Mononuclear cell (primary cell): ENCODE results near the gene MEGF11. TPM values are rescaled to one million over a fixed set of nuclear protein-coding genes. Genes with fewer than 3 reads are reported as not detected.

Experiments used
- H3K27me3 ChIP-seq: 2 replicates; pipeline ENCODE4 v1.6.0; 2011; ENCODE audit warnings: low read length, control low read depth; ENCODE audit not compliant: insufficient read depth
- H3K4me1 ChIP-seq: 2 replicates; pipeline ENCODE4 v1.5.1; 2011; ENCODE audit warnings: mild to moderate bottlenecking, low read length, control low read depth; ENCODE audit not compliant: insufficient read depth
- H3K4me3 ChIP-seq: 2 replicates; pipeline ENCODE4 v1.5.1; 2011; ENCODE audit warnings: mild to moderate bottlenecking, low read length, moderate library complexity
- H3K9me3 ChIP-seq: 2 replicates; pipeline ENCODE4 v1.5.1; 2011; ENCODE audit warnings: low read depth, mild to moderate bottlenecking, control low read depth, low read length
- total RNA-seq: library from RNA; depleted of rRNA; stranded (reverse); fragments of >200 nt; gene quantifications from one replicate; pipeline ENCODE4 v1.2.3, GENCODE V29; 2012

The MEGF11 gene
- total RNA-seq, 1 donor, result not detected

DNA sequence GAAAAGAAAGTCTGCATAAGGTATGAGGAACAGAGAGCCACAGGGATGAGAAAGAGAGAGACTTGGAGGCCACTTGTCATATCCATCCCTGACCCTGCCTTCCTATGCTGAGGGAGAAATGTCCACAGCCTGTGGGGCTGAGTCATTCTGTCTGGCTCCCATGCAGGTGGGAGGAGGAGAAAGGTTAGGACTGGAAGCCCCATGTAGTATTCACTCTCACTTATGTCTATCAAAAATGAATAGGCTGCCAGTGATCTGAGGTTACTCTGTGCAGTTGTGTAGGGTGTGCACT, 313.0 kb downstream of the MEGF11 start:
- no peaks in the 10 kb centered on the region for H3K4me1 ChIP-seq
- no peaks in the 10 kb centered on the region for H3K27me3 ChIP-seq
- H3K4me3 ChIP-seq, result no peak overlapping the region
- H3K9me3 ChIP-seq, result no peaks in the 10 kb centered on the region

DNA sequence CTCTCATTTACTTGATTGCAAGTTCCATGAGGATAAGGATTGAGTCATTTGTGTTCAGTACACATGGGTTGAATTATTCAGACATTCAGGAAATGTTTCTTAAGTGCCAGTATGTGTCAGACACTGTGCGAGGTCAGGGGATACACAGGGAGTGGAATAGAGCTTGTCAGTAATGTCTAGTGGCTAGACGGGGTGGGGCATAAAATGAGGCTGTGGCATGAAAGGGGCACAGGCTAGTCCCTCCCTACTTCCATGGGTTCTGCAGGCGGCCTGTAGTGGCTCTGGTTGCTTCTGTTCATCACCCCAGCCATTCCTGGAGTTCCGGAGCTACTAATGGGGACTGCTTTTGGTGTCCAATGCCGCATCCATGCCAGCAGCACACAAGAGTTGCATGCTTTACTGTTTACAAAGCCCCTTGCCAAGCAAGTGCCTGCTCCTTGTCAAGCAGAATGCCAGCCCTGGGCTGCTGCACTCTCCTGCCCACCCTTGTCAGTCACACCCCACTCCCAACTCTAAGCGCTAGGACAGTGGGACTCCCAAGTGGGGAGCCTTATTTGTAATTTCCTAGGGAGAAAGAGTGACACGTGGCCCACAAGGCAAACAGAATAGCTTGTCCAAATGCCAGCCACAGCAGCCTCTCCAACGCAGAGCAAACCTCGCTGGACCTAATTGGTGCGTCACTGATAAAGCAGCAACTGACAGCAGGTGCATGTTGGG, 313.5 kb downstream of the MEGF11 start:
- Histone ChIP-seq H3K27me3 (no peaks in the 10 kb centered on the region), H3K4me3 (no peak overlapping the region), H3K4me1 (no peaks in the 10 kb centered on the region), H3K9me3 (no peaks in the 10 kb centered on the region)

DNA sequence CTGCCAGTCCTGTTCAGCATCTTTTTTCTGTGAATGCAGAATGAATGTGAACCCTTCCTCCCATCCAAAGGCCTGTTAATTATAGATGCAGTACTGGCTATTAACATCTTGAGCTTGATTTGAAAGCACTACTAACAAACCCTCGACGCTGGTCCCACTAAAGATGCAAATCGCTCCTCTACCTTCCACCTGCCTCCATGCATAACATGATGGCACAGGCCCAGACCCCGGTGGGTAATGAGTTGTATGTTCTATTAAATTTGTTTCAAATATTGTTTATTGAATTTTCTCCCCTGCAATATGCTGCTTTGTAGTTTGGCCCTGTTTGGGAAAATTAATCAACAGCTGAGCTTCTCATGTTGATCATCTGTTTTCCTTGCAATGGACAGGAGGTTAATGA, 314.9 kb downstream of the MEGF11 start:
- no peak overlapping the region for H3K4me3 ChIP-seq
- H3K27me3 ChIP-seq, result no peaks in the 10 kb centered on the region
- no peaks in the 10 kb centered on the region for H3K4me1 ChIP-seq
- no peaks in the 10 kb centered on the region for H3K9me3 ChIP-seq

- Histone ChIP-seq H3K9me3 (no peaks in the 10 kb centered on the region), H3K27me3 (no peaks in the 10 kb centered on the region), H3K4me3 (no peak overlapping the region), H3K4me1 (no peaks in the 10 kb centered on the region)
Measured at GRCh38 chr15:65937476-65937875, 316.1 kb downstream of the MEGF11 start.

DNA sequence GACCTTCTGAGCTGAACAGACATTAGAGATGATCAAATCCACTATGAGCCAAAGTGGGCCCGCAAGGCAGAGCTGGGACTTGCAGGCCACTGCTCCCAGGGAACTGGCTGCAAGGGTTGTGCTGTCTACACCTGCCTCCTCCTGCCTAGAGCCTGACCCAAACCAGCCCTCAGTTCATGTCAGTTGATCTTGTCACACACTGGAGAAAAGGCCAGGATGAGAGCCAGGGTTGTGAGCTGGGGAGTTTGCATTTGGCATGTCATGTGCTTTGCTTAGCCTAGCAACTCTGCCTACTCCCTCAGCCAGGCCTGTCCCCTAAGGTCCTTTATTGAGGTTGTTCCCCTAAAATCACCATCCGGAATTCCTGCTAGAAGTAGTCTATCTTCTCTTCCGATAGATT, 316.5 kb downstream of the MEGF11 start:
- Histone ChIP-seq H3K4me1 (no peaks in the 10 kb centered on the region), H3K4me3 (no peak overlapping the region), H3K27me3 (no peaks in the 10 kb centered on the region), H3K9me3 (no peaks in the 10 kb centered on the region)

- Histone ChIP-seq H3K27me3 (no peaks in the 10 kb centered on the region), H3K4me1 (no peaks in the 10 kb centered on the region), H3K4me3 (no peak overlapping the region), H3K9me3 (no peaks in the 10 kb centered on the region)
Measured at GRCh38 chr15:65936282-65936681, 317.3 kb downstream of the MEGF11 start.

GRCh38 chr15:65935391-65935790, 318.2 kb downstream of the MEGF11 start:
- no peaks in the 10 kb centered on the region for H3K27me3 ChIP-seq
- no peaks in the 10 kb centered on the region for H3K4me1 ChIP-seq
- no peaks in the 10 kb centered on the region for H3K9me3 ChIP-seq
- no peak overlapping the region for H3K4me3 ChIP-seq

- H3K27me3 ChIP-seq, result no peaks in the 10 kb centered on the region
- no peaks in the 10 kb centered on the region for H3K4me1 ChIP-seq
- no peak overlapping the region for H3K4me3 ChIP-seq
- no peaks in the 10 kb centered on the region for H3K9me3 ChIP-seq
Measured at GRCh38 chr15:65931221-65931620, 322.3 kb downstream of the MEGF11 start.

GRCh38 chr15:65930134-65930533, 323.4 kb downstream of the MEGF11 start:
- no peaks in the 10 kb centered on the region for H3K4me1 ChIP-seq
- no peaks in the 10 kb centered on the region for H3K27me3 ChIP-seq
- H3K4me3 ChIP-seq, result no peak overlapping the region
- no peaks in the 10 kb centered on the region for H3K9me3 ChIP-seq

DNA sequence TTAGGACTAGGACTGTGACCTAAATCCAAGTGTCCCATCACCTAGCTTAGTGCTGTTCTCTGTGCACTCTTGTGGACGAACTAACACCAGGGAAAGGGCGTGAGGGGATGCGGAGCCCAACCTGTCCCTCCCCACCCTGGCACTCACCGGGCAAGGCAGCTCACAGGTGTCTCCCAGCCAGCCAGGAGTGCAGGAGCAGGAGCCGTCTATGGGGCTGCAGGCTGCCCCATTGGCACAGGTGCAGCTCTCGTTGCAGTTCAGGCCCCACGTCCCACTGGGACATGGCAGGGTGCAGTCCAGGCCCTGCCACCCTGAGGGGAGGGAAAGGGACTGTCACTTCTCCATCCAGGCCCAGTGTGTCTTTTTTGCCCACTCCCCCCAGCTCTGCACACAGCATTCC, 324.0 kb downstream of the MEGF11 start:
- Histone ChIP-seq H3K9me3 (no peaks in the 10 kb centered on the region), H3K27me3 (no peaks in the 10 kb centered on the region), H3K4me1 (no peaks in the 10 kb centered on the region), H3K4me3 (no peak overlapping the region)

GRCh38 chr15:65927545-65927944, 326.0 kb downstream of the MEGF11 start:
- no peaks in the 10 kb centered on the region for H3K9me3 ChIP-seq
- H3K4me3 ChIP-seq, result no peak overlapping the region
- H3K4me1 ChIP-seq, result no peaks in the 10 kb centered on the region
- no peaks in the 10 kb centered on the region for H3K27me3 ChIP-seq

GRCh38 chr15:65926899-65927298, 326.7 kb downstream of the MEGF11 start:
- Histone ChIP-seq H3K27me3 (no peaks in the 10 kb centered on the region), H3K9me3 (no peaks in the 10 kb centered on the region), H3K4me1 (no peaks in the 10 kb centered on the region), H3K4me3 (no peak overlapping the region)

DNA sequence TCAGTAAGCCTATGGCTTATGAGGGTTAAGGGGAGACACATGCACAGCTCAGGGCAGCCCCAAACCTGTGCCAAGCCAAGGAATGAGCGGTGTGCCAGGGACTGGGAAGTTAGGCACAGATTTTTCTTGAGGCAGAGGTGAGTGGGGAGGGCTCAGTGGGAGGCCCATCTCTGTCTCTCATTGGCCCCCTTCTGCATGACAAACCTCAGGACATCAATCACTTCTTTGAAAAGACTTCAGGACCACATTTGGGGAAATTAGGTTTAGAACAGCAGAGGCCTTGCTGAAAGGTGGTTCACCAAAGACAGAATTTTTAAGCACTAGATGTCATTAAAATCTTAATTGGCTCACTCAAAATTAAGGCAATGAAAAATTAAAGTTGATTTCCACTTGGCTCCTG, 327.1 kb downstream of the MEGF11 start:
- Histone ChIP-seq H3K27me3 (no peaks in the 10 kb centered on the region), H3K4me3 (no peak overlapping the region), H3K4me1 (no peaks in the 10 kb centered on the region), H3K9me3 (no peaks in the 10 kb centered on the region)

GRCh38 chr15:65925338-65925737, 328.2 kb downstream of the MEGF11 start:
- H3K4me1 ChIP-seq, result no peaks in the 10 kb centered on the region
- H3K9me3 ChIP-seq, result no peaks in the 10 kb centered on the region
- H3K4me3 ChIP-seq, result no peak overlapping the region
- no peaks in the 10 kb centered on the region for H3K27me3 ChIP-seq

DNA sequence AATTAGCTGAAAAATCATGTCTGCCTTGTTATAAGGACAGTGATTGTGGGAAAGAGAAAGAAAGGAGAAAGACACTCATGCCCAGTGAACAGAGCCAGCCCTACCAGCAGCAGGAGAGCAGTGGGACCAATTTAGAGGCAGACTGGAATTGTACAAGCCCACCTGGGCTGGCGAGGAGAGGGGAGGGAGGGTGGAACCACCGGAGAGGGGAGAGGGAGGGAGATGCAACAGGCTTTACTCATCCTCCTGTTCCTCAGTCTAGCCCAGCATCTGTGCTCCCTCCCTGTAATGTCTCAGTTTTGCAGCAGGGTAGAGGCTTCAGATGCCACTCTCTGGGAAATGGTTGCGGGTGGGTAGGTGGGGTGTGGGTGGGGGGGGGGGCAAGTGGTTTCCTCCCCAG, 329.5 kb downstream of the MEGF11 start:
- Histone ChIP-seq H3K27me3 (no peaks in the 10 kb centered on the region), H3K4me3 (no peak overlapping the region)

GRCh38 chr15:65923264-65923663, 330.3 kb downstream of the MEGF11 start:
- Histone ChIP-seq H3K4me1 (no peaks in the 10 kb centered on the region), H3K9me3 (no peaks in the 10 kb centered on the region), H3K27me3 (no peaks in the 10 kb centered on the region), H3K4me3 (no peak overlapping the region)

More for the DNA sequence above, 329.5 kb downstream of the MEGF11 start:
- Histone ChIP-seq H3K4me1 (no peaks in the 10 kb centered on the region), H3K9me3 (no peaks in the 10 kb centered on the region)
